ENCODE data around the gene PGA5. TPM values are rescaled to one million over a fixed set of nuclear protein-coding genes. Genes with fewer than 3 reads are reported as not detected.

Gene PGA5
- total and polyA plus RNA-seq, 9 donors = 0.27 to 1.7 (median 0.94) TPM; not detected in 4

DNA sequence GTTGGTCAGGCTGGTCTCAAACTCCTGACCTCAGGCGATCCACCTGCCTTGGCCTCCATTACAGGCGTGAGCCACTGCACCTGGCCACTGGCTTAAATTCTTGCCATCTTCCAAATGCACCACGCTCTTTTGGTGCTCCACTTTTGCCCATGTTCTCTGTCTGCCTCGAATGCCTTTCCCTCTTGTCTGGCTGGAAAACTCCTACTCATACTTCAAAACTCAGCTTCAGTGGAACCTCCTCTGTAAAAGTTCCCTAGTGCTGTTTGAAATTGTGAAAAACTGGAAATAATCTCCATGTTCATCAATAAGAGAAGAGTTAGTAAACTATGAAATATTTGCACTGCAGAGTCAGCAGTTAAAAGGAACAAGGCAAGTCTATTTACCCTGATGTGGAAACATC, 42.6 kb downstream of the PGA5 start:
- DNase-seq = no peak
- Histone ChIP-seq H3K4me1 (ENCODE audit: insufficient read depth) (peaks cover 2% of the 10 kb centered on the region), H3K27me3 (no peaks in the 10 kb centered on the region), H3K4me3 (no peak overlapping the region), H3K9me3 (no peaks in the 10 kb centered on the region), H3K36me3 (no peaks in the 10 kb centered on the region), H3K27ac (no peak overlapping the region)
- TF ChIP-seq POLR2A (IDR thresholded peaks at IDR 0.05) (no peak), EP300 (IDR thresholded peaks at IDR 0.05) (no peak)
- TF ChIP-seq, protein P1, sequence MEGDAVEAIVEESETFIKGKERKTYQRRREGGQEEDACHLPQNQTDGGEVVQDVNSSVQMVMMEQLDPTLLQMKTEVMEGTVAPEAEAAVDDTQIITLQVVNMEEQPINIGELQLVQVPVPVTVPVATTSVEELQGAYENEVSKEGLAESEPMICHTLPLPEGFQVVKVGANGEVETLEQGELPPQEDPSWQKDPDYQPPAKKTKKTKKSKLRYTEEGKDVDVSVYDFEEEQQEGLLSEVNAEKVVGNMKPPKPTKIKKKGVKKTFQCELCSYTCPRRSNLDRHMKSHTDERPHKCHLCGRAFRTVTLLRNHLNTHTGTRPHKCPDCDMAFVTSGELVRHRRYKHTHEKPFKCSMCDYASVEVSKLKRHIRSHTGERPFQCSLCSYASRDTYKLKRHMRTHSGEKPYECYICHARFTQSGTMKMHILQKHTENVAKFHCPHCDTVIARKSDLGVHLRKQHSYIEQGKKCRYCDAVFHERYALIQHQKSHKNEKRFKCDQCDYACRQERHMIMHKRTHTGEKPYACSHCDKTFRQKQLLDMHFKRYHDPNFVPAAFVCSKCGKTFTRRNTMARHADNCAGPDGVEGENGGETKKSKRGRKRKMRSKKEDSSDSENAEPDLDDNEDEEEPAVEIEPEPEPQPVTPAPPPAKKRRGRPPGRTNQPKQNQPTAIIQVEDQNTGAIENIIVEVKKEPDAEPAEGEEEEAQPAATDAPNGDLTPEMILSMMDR (IDR thresholded peaks at IDR 0.05) = no peak
- 88 to 95% (median 94%) methylated on average over 4 of the region's 4 CpGs for WGBS, 3 donors
- intact Hi-C loops (cut with DNase I) = no loop called here

GRCh38 chr11:61287338-61287977, 46.5 kb downstream of the PGA5 start:
- no peaks in the 10 kb centered on the region for H3K36me3 ChIP-seq
- TF ChIP-seq EP300 (IDR thresholded peaks at IDR 0.05) (no peak), POLR2A (IDR thresholded peaks at IDR 0.05) (no peak)
- TF ChIP-seq, protein P1 (IDR thresholded peaks at IDR 0.05) = no peak
- H3K4me1 ChIP-seq (ENCODE audit: insufficient read depth) = no peaks in the 10 kb centered on the region
- no peak overlapping the region for H3K4me3 ChIP-seq
- WGBS, 3 donors = 89 to 92% (median 90%) methylated on average over 14 of the region's 14 CpGs
- no peak overlapping the region for H3K27ac ChIP-seq
- H3K27me3 ChIP-seq = no peaks in the 10 kb centered on the region
- intact Hi-C loops (cut with DNase I) = no loop called here
- H3K9me3 ChIP-seq = no peaks in the 10 kb centered on the region
- no peak for DNase-seq

DNA sequence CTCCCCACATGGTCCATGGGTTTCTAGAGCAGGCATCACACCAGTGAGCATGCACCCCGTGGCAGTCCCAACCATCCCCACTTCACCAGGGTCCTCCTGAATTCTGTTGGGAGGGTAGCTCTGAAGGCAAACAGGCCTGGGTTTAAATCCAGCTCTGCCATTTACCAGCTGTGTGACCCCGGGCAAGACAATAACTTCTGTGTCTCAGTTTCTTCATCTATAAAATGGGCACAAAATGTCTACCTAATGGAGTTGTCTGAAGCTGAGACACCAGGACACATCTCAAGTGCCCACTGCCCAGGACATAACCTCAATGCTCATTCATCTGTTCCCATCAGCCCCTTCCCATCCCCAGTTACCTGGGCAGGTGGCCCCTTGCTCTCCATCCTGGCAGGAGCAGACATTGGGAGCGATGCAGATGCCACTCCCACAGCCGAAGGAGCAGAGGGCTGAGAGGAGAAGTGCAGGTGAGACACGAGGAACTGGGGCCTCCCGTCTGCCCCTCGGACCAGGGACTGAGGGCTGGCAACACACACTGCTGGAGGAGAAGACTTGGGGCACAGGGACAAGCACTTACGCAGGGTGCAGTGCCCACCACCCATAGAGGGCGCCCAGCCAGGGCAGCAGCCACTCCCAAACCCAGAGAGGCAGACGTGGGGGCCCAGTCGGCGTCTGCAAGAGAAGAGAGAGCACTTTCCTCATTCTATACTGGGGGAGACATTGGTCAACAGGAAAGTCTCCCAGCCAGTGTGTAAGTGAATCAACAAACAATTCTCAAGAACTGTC, 50.1 kb downstream of the PGA5 start:
- intact Hi-C loops (cut with DNase I) = no loop called here
- 88 to 90% (median 90%) methylated on average over 12 of the region's 12 CpGs for WGBS, 3 donors
- no peaks in the 10 kb centered on the region for H3K9me3 ChIP-seq

GRCh38 chr11:61292356-61292755, 51.4 kb downstream of the PGA5 start:
- H3K36me3 ChIP-seq = no peaks in the 10 kb centered on the region
- WGBS, 3 donors = 86 to 93% (median 88%) methylated on average over 2 of the region's 2 CpGs
- H3K27ac ChIP-seq = no peak overlapping the region
- peaks cover 14% of the 10 kb centered on the region for H3K4me1 ChIP-seq (ENCODE audit: insufficient read depth)
- no peak for DNase-seq
- no peaks in the 10 kb centered on the region for H3K27me3 ChIP-seq
- no peaks in the 10 kb centered on the region for H3K9me3 ChIP-seq
- no peak overlapping the region for H3K4me3 ChIP-seq
- TF ChIP-seq POLR2A (IDR thresholded peaks at IDR 0.05) = no peak
- TF ChIP-seq, protein P1 (IDR thresholded peaks at IDR 0.05) = no peak
- no peak for TF ChIP-seq EP300 (IDR thresholded peaks at IDR 0.05)
- intact Hi-C loops (cut with DNase I) = no loop called here

More for the DNA sequence above, 50.1 kb downstream of the PGA5 start:
- Histone ChIP-seq H3K4me1 (ENCODE audit: insufficient read depth) (peaks cover 12% of the 10 kb centered on the region), H3K27ac (no peak overlapping the region), H3K36me3 (no peaks in the 10 kb centered on the region), H3K27me3 (no peaks in the 10 kb centered on the region), H3K4me3 (no peak overlapping the region)
- no peak for DNase-seq
- TF ChIP-seq POLR2A (IDR thresholded peaks at IDR 0.05) (no peak), EP300 (IDR thresholded peaks at IDR 0.05) (no peak)
- TF ChIP-seq, protein P1 (IDR thresholded peaks at IDR 0.05) = no peak

Measured in ovary (tissue), 9 donors.